NCI-H774 (cell line): ENCODE measurements around the gene JSRP1.

Experiments used
- DNase-seq: peaks from one replicate; lab custom pipeline; 2025; lab: John Stamatoyannopoulos, UW

Gene JSRP1

GRCh38 chr19:2246801-2247361, 9.3 kb downstream of the JSRP1 start:
- no peak for DNase-seq

DNA sequence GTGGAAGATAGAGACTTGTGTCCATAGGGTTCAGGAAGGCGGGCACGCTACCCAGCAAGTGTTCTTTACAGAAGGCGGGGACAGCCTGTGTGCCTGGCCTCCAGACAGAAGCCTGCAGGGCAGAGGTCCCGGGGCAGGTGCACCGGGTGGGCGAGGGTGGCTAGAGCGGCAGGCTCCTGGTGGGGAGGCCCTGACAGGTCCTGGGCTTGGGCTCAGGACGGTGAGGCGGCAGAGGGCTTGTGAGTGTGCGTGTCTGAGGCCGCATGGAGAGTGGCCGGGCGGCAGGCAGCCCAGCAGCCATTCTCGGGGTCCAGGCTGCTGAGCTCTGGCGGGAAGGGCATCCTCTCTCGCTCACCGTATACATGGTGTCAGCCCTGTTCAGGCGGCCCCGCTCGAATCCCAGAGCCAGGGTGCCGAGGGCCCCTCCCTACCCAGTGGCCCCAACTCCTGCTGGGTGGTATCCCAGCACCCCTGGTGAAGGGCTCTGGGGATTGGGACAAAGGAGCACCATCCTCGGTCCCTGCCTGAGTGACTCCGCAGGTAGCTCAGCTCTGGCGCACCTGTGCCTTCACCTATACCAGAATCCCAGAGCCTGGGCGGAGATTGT, 10.1 kb downstream of the JSRP1 start:
- no peak for DNase-seq

DNA sequence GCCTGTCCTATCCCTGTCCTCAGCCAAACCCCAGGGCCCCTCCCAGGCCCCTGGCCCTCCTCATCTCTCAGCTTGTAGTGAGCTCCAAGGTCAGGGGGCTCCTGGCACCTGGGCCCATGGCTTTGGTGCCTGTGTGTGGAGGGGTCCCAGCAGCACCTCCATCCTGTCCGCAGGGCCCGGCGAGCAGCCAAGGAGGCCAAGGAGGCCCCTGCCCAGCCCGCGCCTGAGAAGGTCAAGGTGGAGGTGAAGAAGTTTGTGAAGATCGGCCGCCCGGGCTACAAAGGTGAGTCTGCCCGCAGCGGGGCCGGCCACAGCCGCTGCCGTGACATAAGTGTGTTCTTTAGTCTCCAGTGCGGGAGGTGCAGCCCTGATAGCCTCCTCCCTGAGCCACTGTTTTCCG, 10.9 kb downstream of the JSRP1 start:
- DNase-seq, result no peak

GRCh38 chr19:2244486-2244885, 11.7 kb downstream of the JSRP1 start:
- no peak for DNase-seq

DNA sequence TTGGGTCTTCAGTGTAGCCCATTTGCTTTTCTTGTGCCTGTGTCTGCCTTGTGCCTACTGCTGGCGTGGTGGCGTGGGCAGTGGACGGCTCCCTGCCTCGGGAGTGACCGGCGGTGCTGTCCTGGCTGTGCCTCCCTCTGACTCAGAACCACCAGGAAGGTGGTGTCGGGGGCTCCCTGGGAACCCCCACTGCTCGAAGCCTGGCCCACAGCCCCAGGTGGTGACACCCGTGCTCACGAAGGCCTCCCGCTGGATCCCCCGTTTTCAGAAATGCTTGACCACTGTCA, 12.1 kb downstream of the JSRP1 start:
- DNase-seq, result no peak

DNA sequence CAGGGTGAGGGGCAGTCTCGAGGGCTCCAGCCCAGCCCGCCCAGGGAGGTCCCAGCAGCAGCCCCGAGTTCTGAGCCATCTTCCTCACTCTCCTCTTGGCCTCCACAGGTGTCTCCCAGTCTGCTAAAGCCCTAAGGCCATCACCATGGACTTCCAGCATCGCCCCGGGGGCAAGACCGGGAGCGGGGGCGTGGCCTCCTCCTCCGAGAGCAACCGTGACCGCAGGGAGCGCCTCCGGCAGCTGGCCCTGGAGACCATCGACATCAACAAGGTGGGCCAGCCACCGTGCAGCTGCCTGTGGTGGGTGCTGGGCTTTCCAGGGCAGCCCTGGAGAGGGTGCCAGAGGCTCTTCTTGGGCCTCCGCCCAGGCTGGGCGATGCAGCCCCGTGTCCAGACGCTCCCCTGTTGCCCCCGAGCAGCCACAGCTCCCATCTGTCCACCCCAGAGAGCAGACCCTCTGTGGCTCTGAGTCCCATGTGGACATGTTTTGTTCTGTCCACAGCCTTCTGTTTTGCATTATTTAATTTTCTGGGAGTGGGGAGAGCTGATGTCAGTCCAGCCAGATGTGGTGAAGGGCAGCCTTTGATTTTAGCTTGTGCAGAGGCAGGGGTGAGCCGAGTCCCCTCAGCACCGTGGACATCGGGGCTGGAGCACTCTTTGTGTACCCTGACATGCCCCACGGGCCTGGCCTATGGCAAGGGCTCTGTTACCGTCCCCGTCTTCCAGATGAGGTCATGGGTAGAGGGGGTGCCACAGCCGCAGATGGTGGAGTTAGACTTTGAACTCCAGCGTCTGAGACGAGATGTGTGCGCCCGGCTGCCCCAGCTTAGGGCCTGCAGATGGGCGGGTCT, 12.7 kb downstream of the JSRP1 start:
- no peak for DNase-seq

GRCh38 chr19:2242816-2243215, 13.4 kb downstream of the JSRP1 start:
- no peak for DNase-seq

- no peak for DNase-seq
Measured at GRCh38 chr19:2242092-2242537, 14.1 kb downstream of the JSRP1 start.

DNA sequence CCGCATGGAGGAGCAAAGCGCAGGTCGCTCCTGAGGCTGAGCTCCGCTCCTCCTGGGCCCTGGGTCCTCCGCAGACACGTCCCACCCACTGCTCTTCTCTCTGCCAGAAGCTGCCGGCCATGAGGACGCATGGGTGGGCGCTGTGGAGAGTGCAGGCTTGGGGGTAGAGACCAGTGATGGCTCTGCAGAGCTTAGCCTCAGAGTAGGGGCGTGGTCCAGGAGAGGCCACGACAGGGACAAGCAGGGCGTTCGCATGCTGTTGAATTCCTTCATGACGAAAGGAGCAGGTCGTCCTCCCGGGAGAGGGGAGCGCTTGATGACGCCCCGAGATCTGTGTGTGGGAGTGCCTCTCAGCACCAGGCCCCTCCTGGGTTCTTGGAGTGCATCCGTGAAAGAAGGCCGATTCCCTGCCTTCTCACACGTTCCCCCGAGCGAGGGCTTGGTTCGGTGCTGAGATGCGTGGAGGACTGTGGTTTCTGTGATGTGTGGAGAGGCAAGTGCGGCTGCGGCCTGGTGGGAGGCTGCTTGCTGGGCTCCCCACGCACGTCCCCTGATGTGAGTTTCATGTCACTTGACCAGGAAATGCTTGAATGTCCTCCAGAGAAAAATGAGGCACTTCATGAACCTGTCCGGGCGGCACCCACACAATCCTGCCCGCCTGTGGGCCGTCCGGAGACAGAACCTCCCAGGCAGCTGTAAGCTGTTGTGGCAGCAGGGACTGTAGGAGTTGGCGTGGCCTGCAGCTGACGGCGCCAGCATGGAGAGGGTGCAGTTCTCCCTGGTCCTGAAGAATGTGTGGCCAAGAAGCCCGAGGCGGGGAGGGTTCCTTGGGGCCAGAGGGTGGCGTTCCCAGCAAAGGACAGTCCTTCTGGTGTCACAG, 15.1 kb downstream of the JSRP1 start:
- DNase-seq, result no peak

GRCh38 chr19:2239771-2240770, 16.1 kb downstream of the JSRP1 start:
- no peak for DNase-seq

DNA sequence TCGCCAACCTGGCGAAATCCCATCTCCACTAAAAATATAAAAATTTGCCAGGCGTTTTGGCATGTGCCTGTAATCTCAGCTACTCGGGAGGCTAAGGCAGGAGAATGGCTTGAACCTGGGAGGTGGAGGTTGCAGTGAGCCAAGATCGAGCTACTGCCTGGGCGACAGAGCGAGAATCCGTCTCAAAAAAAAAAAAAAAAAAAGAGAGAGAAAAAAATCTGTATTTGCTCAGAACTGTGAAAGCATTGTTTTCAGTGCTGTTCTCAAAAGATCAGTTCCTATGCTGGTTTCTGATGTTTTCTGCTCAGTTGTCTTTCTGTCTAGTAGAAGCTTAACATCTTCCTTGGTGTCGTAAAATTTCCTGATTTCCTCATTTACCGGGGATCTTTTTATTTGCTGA, 17.0 kb downstream of the JSRP1 start:
- DNase-seq, result no peak

DNA sequence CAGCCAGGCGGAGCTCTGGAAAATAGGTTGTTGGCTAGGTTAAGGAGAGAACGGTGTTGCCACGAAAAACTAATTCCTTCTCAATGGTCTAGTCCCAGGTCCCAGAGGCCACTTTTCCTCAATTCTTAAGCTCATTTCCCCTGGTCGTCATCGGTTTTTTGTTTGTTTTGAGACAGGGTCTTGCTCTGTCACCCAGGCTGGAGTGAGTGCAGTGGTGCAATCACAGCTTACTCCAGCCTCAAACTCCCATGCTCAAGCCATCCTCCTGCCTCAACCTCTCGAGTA, 18.4 kb downstream of the JSRP1 start:
- no peak for DNase-seq

- DNase-seq, result no peak
Measured at GRCh38 chr19:2237051-2237868, 19.0 kb downstream of the JSRP1 start.

GRCh38 chr19:2236314-2237050, 19.7 kb downstream of the JSRP1 start, which contains the start of the genes PLEKHJ1 and SF3A2:
TSS of gene PLEKHJ1 (minus strand) at chr19:2236329. CDS start at chr19:2236248, 81 bp downstream.
TSS of gene SF3A2 (plus strand) at chr19:2236824. CDS start at chr19:2243419, 6,595 bp downstream.
- DNase-seq, result peak; percentile 96

DNA sequence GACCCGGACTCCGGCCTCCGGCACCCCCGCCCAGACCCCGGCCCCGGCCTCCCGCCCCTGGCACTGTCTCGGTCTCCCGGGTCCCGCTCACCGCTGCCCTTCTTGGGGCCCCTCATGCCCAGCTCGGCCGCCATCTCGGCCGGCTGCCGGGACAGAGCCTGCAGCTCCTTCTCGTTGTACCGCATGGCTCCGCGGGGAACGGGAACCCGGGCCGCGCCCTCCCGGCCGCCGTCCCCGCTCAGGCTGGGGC, 20.2 kb downstream of the JSRP1 start:
- DNase-seq, result no peak

DNA sequence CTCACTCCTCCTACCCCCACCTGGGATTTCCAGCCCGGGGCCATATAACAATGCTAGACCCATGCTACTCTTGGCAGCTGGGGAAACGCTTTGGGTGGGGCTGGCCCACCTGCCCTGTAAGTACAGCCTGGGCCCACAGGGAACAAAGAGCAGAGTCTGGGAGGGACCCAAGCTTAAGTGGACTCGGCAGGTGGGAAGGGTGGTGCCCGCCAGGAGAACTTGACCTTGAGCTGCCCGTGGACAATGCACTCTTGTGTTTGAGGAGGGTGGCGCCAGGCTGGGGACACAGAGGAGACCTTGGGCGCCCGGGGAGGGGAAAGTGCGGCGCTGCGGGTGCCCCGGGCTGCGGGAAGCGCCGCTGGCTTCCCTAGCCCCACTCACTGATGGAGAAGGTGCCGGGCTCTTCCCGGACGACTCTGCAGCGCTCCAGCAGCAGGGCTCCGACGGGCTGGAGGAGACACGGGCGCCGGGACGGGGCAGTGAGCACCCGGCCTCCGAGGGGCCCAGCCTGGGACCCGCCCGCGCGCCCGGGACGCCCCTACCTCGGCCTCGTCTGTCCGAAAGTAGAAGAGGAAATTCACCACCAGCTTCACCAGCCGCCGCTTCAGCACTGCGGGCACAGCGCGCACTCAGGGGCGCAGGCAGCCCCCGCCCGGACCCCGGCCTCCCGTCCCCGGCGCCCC, 20.7 kb downstream of the JSRP1 start:
- peak; percentile 66 for DNase-seq

DNA sequence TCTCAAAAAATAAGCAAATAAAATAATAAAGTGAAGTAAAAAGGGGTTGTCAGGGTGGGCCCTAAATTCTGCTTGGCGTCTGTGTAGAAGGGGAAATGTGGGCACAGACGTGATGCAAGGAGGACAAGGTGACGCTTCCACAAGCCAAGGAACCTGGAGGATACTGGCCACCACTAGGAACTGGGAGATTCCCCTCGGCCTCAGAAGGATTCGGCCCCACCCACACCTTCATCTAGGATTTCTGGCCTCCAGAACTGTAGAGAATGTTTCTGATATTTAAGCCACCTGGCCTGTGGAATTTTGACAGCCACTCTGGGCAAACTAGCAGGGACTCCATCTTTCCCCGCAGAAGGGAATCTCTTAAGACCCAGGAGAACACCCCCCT, 21.2 kb downstream of the JSRP1 start:
- DNase-seq, result no peak

- DNase-seq, result no peak
Measured at GRCh38 chr19:2233601-2234280, 22.5 kb downstream of the JSRP1 start.
